HEK293 (cell line): ENCODE data around the gene CCT3.

Experiments used
- ATF2 ChIP-seq: fragments of 450-650 bp; formaldehyde crosslinking; IDR thresholded peaks from 2 replicates; pipeline ENCODE4 v1.5.1; 2016; ENCODE audit warnings: missing biosample characterization, missing genetic modification characterization, low read depth
- BCL6B ChIP-seq: fragments of 450-650 bp; formaldehyde crosslinking; IDR thresholded peaks from 2 replicates; pipeline ENCODE4 v1.5.1; 2017; ENCODE audit warnings: missing biosample characterization, missing genetic modification characterization
- GLI2 ChIP-seq: fragments of 450-650 bp; formaldehyde crosslinking; IDR thresholded peaks from 2 replicates; pipeline ENCODE4; 2017; ENCODE audit warnings: missing biosample characterization, missing genetic modification characterization, low read depth, borderline replicate concordance
- GLIS1 ChIP-seq: fragments of 450-650 bp; formaldehyde crosslinking; IDR thresholded peaks from 2 replicates; pipeline ENCODE4 v1.5.1; 2016; ENCODE audit warnings: missing biosample characterization, missing genetic modification characterization
- SP2 ChIP-seq: fragments of 450-650 bp; formaldehyde crosslinking; IDR thresholded peaks from 2 replicates; pipeline ENCODE4 v1.5.1; 2016; ENCODE audit warnings: missing biosample characterization, missing genetic modification characterization
- ZBTB21 ChIP-seq: fragments of 450-650 bp; formaldehyde crosslinking; IDR thresholded peaks from 2 replicates; pipeline ENCODE4 v1.5.1; 2017; ENCODE audit warnings: missing biosample characterization, missing genetic modification characterization
- ZBTB48 ChIP-seq: fragments of 450-650 bp; formaldehyde crosslinking; IDR thresholded peaks from 2 replicates; pipeline ENCODE4 v1.5.1; 2016; ENCODE audit warnings: missing biosample characterization, missing genetic modification characterization
- ZEB2 ChIP-seq: fragments of 450-650 bp; formaldehyde crosslinking; IDR thresholded peaks from 2 replicates; pipeline ENCODE4 v1.5.1; 2016; ENCODE audit warnings: missing biosample characterization, missing genetic modification characterization
- ZFP3 ChIP-seq: fragments of 450-650 bp; formaldehyde crosslinking; IDR thresholded peaks from 2 replicates; pipeline ENCODE4 v1.5.1; 2016; ENCODE audit warnings: low read depth, missing biosample characterization, missing genetic modification characterization
- ZFP69B ChIP-seq: fragments of 450-650 bp; formaldehyde crosslinking; IDR thresholded peaks from 2 replicates; pipeline ENCODE4 v1.5.1; 2016; ENCODE audit warnings: missing biosample characterization, missing genetic modification characterization
- ZNF10 ChIP-seq: fragments of 450-650 bp; formaldehyde crosslinking; IDR thresholded peaks from 2 replicates; pipeline ENCODE4 v1.5.1; 2017; ENCODE audit warnings: missing biosample characterization, missing genetic modification characterization
- ZNF114 ChIP-seq: fragments of 450-650 bp; formaldehyde crosslinking; IDR thresholded peaks from 2 replicates; pipeline ENCODE4 v1.5.0; 2017; ENCODE audit warnings: missing biosample characterization, missing genetic modification characterization
- ZNF121 ChIP-seq: fragments of 450-650 bp; formaldehyde crosslinking; IDR thresholded peaks from 2 replicates; pipeline ENCODE4 v1.5.1; 2016; ENCODE audit warnings: missing biosample characterization, missing genetic modification characterization
- ZNF19 ChIP-seq: fragments of 450-650 bp; formaldehyde crosslinking; IDR thresholded peaks from 2 replicates; pipeline ENCODE4; 2016; ENCODE audit warnings: missing biosample characterization, missing genetic modification characterization, low read depth
- ZNF2 ChIP-seq: fragments of 450-650 bp; formaldehyde crosslinking; IDR thresholded peaks from 2 replicates; pipeline ENCODE4 v1.5.1; 2016; ENCODE audit warnings: missing biosample characterization, missing genetic modification characterization
- ZNF223 ChIP-seq: fragments of 450-650 bp; formaldehyde crosslinking; IDR thresholded peaks from 2 replicates; pipeline ENCODE4 v1.5.1; 2016; ENCODE audit warnings: missing biosample characterization, missing genetic modification characterization
- ZNF23 ChIP-seq: fragments of 450-650 bp; formaldehyde crosslinking; IDR thresholded peaks from 2 replicates; pipeline ENCODE4 v1.5.1; 2016; ENCODE audit warnings: missing biosample characterization, missing genetic modification characterization, borderline replicate concordance
- ZNF274 ChIP-seq, 2 experiments: fragments of 200-500 bp in 1 of 2; fragments of 450-650 bp in 1 of 2; sonication (Bioruptor generic) in 1 of 2; formaldehyde crosslinking in 1 of 2; IDR thresholded peaks; 2 replicates each; pipeline versions ENCODE4 v1.5.1 to v1.6.1; 2014 to 2016; ENCODE audit warnings: borderline replicate concordance in 1 of 2, inconsistent platforms in 1 of 2, low read length in 1 of 2, missing biosample characterization in 1 of 2, missing genetic modification characterization in 1 of 2
- ZNF280C ChIP-seq: fragments of 450-650 bp; formaldehyde crosslinking; IDR thresholded peaks from 2 replicates; pipeline ENCODE4 v1.5.1; 2016; ENCODE audit warnings: missing biosample characterization, missing genetic modification characterization
- ZNF341 ChIP-seq: fragments of 450-650 bp; formaldehyde crosslinking; IDR thresholded peaks from 2 replicates; pipeline ENCODE4; 2016; ENCODE audit warnings: low read depth, missing biosample characterization, missing genetic modification characterization
- ZNF426 ChIP-seq: fragments of 450-650 bp; formaldehyde crosslinking; IDR thresholded peaks from 2 replicates; pipeline ENCODE4 v1.5.1; 2017; ENCODE audit warnings: missing biosample characterization, missing genetic modification characterization, mild to moderate bottlenecking, inconsistent platforms, moderate library complexity
- ZNF510 ChIP-seq: fragments of 450-650 bp; formaldehyde crosslinking; IDR thresholded peaks from 2 replicates; pipeline ENCODE4 v1.5.1; 2018; ENCODE audit warnings: mild to moderate bottlenecking, missing genetic modification characterization, missing biosample characterization; ENCODE audit not compliant: insufficient replicate concordance
- ZNF561 ChIP-seq: fragments of 450-650 bp; IDR thresholded peaks from 2 replicates; pipeline ENCODE4 v1.5.1; 2018; ENCODE audit warnings: missing biosample characterization, missing genetic modification characterization, borderline replicate concordance
- ZNF621 ChIP-seq: fragments of 450-650 bp; formaldehyde crosslinking; IDR thresholded peaks from 2 replicates; pipeline ENCODE4 v1.5.1; 2017; ENCODE audit warnings: missing biosample characterization, missing genetic modification characterization
- ZNF654 ChIP-seq: fragments of 450-650 bp; formaldehyde crosslinking; IDR thresholded peaks from 2 replicates; pipeline ENCODE4 v1.5.1; 2016; ENCODE audit warnings: low read depth, missing biosample characterization, missing genetic modification characterization
- ZNF670 ChIP-seq: fragments of 450-650 bp; formaldehyde crosslinking; IDR thresholded peaks from 2 replicates; pipeline ENCODE4 v1.5.1; 2016; ENCODE audit warnings: missing biosample characterization, missing genetic modification characterization, low read depth
- ZNF747 ChIP-seq: fragments of 450-650 bp; formaldehyde crosslinking; IDR thresholded peaks from 2 replicates; pipeline ENCODE4 v1.5.1; 2016; ENCODE audit warnings: missing biosample characterization, missing genetic modification characterization
- ZNF768 ChIP-seq: fragments of 450-650 bp; formaldehyde crosslinking; IDR thresholded peaks from 2 replicates; pipeline ENCODE4 v1.5.1; 2018; ENCODE audit warnings: missing biosample characterization, mild to moderate bottlenecking, missing genetic modification characterization
- ZSCAN16 ChIP-seq: fragments of 450-650 bp; formaldehyde crosslinking; IDR thresholded peaks from 2 replicates; pipeline ENCODE4 v1.5.1; 2016; ENCODE audit warnings: missing biosample characterization, missing genetic modification characterization
- ZSCAN18 ChIP-seq: fragments of 450-650 bp; formaldehyde crosslinking; IDR thresholded peaks from 2 replicates; pipeline ENCODE4 v1.5.1; 2016; ENCODE audit warnings: missing biosample characterization, missing genetic modification characterization
- ZSCAN5A ChIP-seq: fragments of 450-650 bp; formaldehyde crosslinking; IDR thresholded peaks from 2 replicates; pipeline ENCODE4 v1.5.1; 2016; ENCODE audit warnings: missing biosample characterization, missing genetic modification characterization

The CCT3 gene

GRCh38 chr1:156337888-156338179, 258 bp downstream of the CCT3 start (continued):
- TF ChIP-seq SP2 (tag by site-specific recombination) = no peak
- 0 out of 2 replicates have a peak, but pooled peaks have one; percentile 3 for TF ChIP-seq ZNF654 (tag by site-specific recombination)
- no peak for TF ChIP-seq ZSCAN16 (tag by site-specific recombination)
- TF ChIP-seq ZNF10 (tag by site-specific recombination) = no peak
- TF ChIP-seq ZNF670 (tag by site-specific recombination) = no peak
- no peak for TF ChIP-seq ZNF280C (tag by site-specific recombination)
- TF ChIP-seq ZNF768 (tag by site-specific recombination) = no peak
- TF ChIP-seq ZNF621 (tag by site-specific recombination) = no peak
- TF ChIP-seq ZNF510 (tag by site-specific recombination) = no peak
- TF ChIP-seq GLI2 = no peak
- TF ChIP-seq ZNF426 (tag by site-specific recombination) = no peak
- TF ChIP-seq ZFP3 = no peak
- TF ChIP-seq ZNF223 = no peak
- no peak for TF ChIP-seq BCL6B (tag by site-specific recombination)
- TF ChIP-seq ZNF19 = no peak
- no peak for TF ChIP-seq ZNF341 (tag by site-specific recombination)
- no peak for TF ChIP-seq ZNF561 (tag by site-specific recombination)
- TF ChIP-seq ZSCAN5A = no peak
- no peak for TF ChIP-seq ZNF747
- TF ChIP-seq ZNF121 (tag by site-specific recombination) = no peak
- peak; percentile 48; the same call in 1 of the 2 replicates for TF ChIP-seq ZNF2 (tag by site-specific recombination)
- no peak for TF ChIP-seq ZNF23 (tag by site-specific recombination)
- no peak for TF ChIP-seq GLIS1 (tag by site-specific recombination)
- 0 out of 2 replicates have a peak, but pooled peaks have one; percentile 7 for TF ChIP-seq ZBTB48
- TF ChIP-seq ZBTB21 = peak; percentile 49; the same call in 1 of the 2 replicates
- TF ChIP-seq ZNF274 (IDR thresholded peaks at IDR 0.05; ENCODE audit: low read length) = no peak
- TF ChIP-seq ZNF274 (tag by site-specific recombination; IDR thresholded peaks at IDR 0.05; ENCODE audit: borderline replicate concordance) = no peak
- no peak for TF ChIP-seq ATF2 (tag by site-specific recombination)
- no peak for TF ChIP-seq ZSCAN18 (tag by site-specific recombination)
- TF ChIP-seq ZEB2 (tag by site-specific recombination) = no peak; the same call in 1 of the 2 replicates
- TF ChIP-seq ZFP69B (tag by site-specific recombination) = no peak
- TF ChIP-seq ZNF114 (tag by site-specific recombination) = no peak
